Measurements from ENCODE around the gene ZNF580. TPM values are rescaled to one million over a fixed set of nuclear protein-coding genes. Genes with fewer than 3 reads are reported as not detected.

ZNF580 gene
- total RNA-seq, 2 donors from 2014 or later: 29.7 to 36.1 TPM

- Histone ChIP-seq H3K27ac (no peak overlapping the region), H3K4me1 (peaks cover 15% of the 10 kb centered on the region), H3K36me3 (replicated peaks in 1 of 2; ENCODE audit: insufficient read depth in 1 of 2, low read depth in 2 of 2) (peaks cover 19 to 45% of the 10 kb centered on the region in 2 donors), H3K9me3 (no peaks in the 10 kb centered on the region), H3K27me3 (no peaks in the 10 kb centered on the region), H3K4me3 (no peak overlapping the region)
- ATAC-seq (no peak), DNase-seq (no peak)
- 87 to 88% methylated on average over 26 to 30 of the region's 30 CpGs for WGBS, 2 donors
- TF ChIP-seq POLR2A (IDR thresholded peaks at IDR 0.05): no peak
- TF ChIP-seq CTCF (IDR thresholded peaks at IDR 0.05): no peak
- intact Hi-C loops (cut with DNase I): no loop called here
Observed at GRCh38 chr19:55668603-55669348, 28.0 kb downstream of the ZNF580 start.

GRCh38 chr19:55669418-55670279 lies 28.8 kb downstream of the ZNF580 start:
- H3K4me3 ChIP-seq: no peak overlapping the region
- 84 to 92% methylated on average over 38 to 43 of the region's 43 CpGs for WGBS, 2 donors
- no peaks in the 10 kb centered on the region for H3K9me3 ChIP-seq
- TF ChIP-seq CTCF (IDR thresholded peaks at IDR 0.05): no peak
- TF ChIP-seq POLR2A (IDR thresholded peaks at IDR 0.05): no peak
- H3K27me3 ChIP-seq: no peaks in the 10 kb centered on the region
- H3K27ac ChIP-seq: no peak overlapping the region
- H3K4me1 ChIP-seq: peaks cover 20% of the 10 kb centered on the region
- intact Hi-C loops (cut with DNase I): loop anchor here (10.0 kb wide), 1 partner anchor 1215 kb away; no protein-coding TSS in a partner anchor
- peaks cover 19 to 39% of the 10 kb centered on the region in 2 donors for H3K36me3 ChIP-seq (replicated peaks in 1 of 2; ENCODE audit: insufficient read depth in 1 of 2, low read depth in 2 of 2)
- ATAC-seq: no peak
- DNase-seq: no peak

GRCh38 chr19:55670280-55671053 lies 29.7 kb downstream of the ZNF580 start:
- intact Hi-C loops (cut with DNase I): loop anchor here (10.0 kb wide), 1 partner anchor 1216 kb away; no protein-coding TSS in a partner anchor
- ATAC-seq (no peak), DNase-seq (peak in 1 of 4 donors; percentile 51)
- TF ChIP-seq CTCF (IDR thresholded peaks at IDR 0.05) (no peak), POLR2A (IDR thresholded peaks at IDR 0.05) (no peak)
- peaks cover 19 to 34% of the 10 kb centered on the region in 2 donors for H3K36me3 ChIP-seq (replicated peaks in 1 of 2; ENCODE audit: insufficient read depth in 1 of 2, low read depth in 2 of 2)
- H3K4me1 ChIP-seq: peaks cover 21% of the 10 kb centered on the region
- no peak overlapping the region for H3K27ac ChIP-seq
- H3K9me3 ChIP-seq: no peaks in the 10 kb centered on the region
- H3K27me3 ChIP-seq: no peaks in the 10 kb centered on the region
- no peak overlapping the region for H3K4me3 ChIP-seq
- 65 to 75% methylated on average over 23 of the region's 23 CpGs for WGBS, 2 donors

GRCh38 chr19:55671054-55671378 lies 30.2 kb downstream of the ZNF580 start:
- DNase-seq (no peak), ATAC-seq (no peak)
- 62 to 82% methylated on average over 2 of the region's 2 CpGs for WGBS, 2 donors
- Histone ChIP-seq H3K27ac (no peak overlapping the region), H3K27me3 (no peaks in the 10 kb centered on the region), H3K36me3 (replicated peaks in 1 of 2; ENCODE audit: insufficient read depth in 1 of 2, low read depth in 2 of 2) (peaks cover 13 to 31% of the 10 kb centered on the region in 2 donors), H3K9me3 (no peaks in the 10 kb centered on the region), H3K4me3 (no peak overlapping the region), H3K4me1 (peaks cover 24% of the 10 kb centered on the region)
- TF ChIP-seq CTCF (IDR thresholded peaks at IDR 0.05) (no peak), POLR2A (IDR thresholded peaks at IDR 0.05) (no peak)
- intact Hi-C loops (cut with DNase I): loop anchor here (10.0 kb wide), 1 partner anchor 1216 kb away; no protein-coding TSS in a partner anchor
